K562 (cell line): ENCODE measurements around the gene RAB4B. TPM values are rescaled to one million over a fixed set of nuclear protein-coding genes. Genes with fewer than 3 reads are reported as not detected.

Source experiments
- polyA plus RNA-seq, 8 experiments: library from polyadenylated mRNA; depleted of rRNA in 4 of 8; stranded (reverse) in 5 of 8; unstranded in 3 of 8; fragments of >200 nt; fragmentation: Nextera tagmentation in 2 of 8; fragmentation: Illumina TruSeq in 1 of 8; extraction: Ambion mirVana in 2 of 8; extraction: Trizol in 1 of 8; gene quantifications; 2 replicates each; pipeline versions ENCODE4 v1.2.1 to v1.2.3, GENCODE V29; 2011 to 2014; ENCODE audit warnings: inconsistent platforms in 1 of 8, missing spikeins in 1 of 8
- total RNA-seq, 7 experiments: library from RNA; depleted of rRNA in 6 of 7; stranded (reverse); fragments of >200 nt in 6 of 7; fragmentation: Illumina TruSeq in 2 of 7; extraction: Trizol in 2 of 7; gene quantifications; 2 replicates each; pipeline versions ENCODE4 v1.2.1 to v1.2.3, GENCODE V29; 2011 to 2021; ENCODE audit warnings: low replicate concordance in 1 of 7

Gene RAB4B
- total and polyA plus RNA-seq, 9 of the 15 experiments (the other 6 are each of a cell fraction or from before 2014, with no cell fraction given): 0.28 to 20.4 (median 9.0) TPM

Other genes with a start within 250 kb of the RAB4B start
Only the 7 nearest of the 12 such genes appear.
- 18.3 and 20.0 TPM in 2 replicates for gene COQ8B, start 61.4 kb upstream of the RAB4B start, total RNA-seq (2014; rRNA removed)
- 5.2 and 5.5 TPM in 2 replicates for gene COQ8B, start 61.4 kb upstream of the RAB4B start, total RNA-seq (2014; rRNA removed; fragmentation: Illumina TruSeq; extraction: Trizol)
- 12.9 and 13.6 TPM in 2 replicates for gene COQ8B, start 61.4 kb upstream of the RAB4B start, total RNA-seq (2015; rRNA removed; fragmentation: Illumina TruSeq; extraction: Trizol)
- 24.0 and 27.2 TPM in 2 replicates for gene COQ8B, start 61.4 kb upstream of the RAB4B start, total RNA-seq (2021)
- gene COQ8B, start 61.4 kb upstream of the RAB4B start, polyA plus RNA-seq (2011; rRNA removed): 14.4 and 17.6 TPM in 2 replicates
- gene COQ8B, start 61.4 kb upstream of the RAB4B start, polyA plus RNA-seq (2014; fragmentation: Illumina TruSeq; extraction: Trizol): 7.2 and 15.7 TPM in 2 replicates
- gene COQ8B, start 61.4 kb upstream of the RAB4B start, polyA plus RNA-seq (2014; fragmentation: Nextera tagmentation; extraction: Ambion mirVana): under 1 TPM; 0.41 to 0.51 TPM
- 26.5 and 32.3 TPM in 2 replicates for gene COQ8B, start 61.4 kb upstream of the RAB4B start, polyA plus RNA-seq (2014; rRNA removed)
- gene ITPKC, start 61.1 kb upstream of the RAB4B start, total RNA-seq (2014; rRNA removed): 7.4 and 8.7 TPM in 2 replicates
- gene ITPKC, start 61.1 kb upstream of the RAB4B start, total RNA-seq (2014; rRNA removed; fragmentation: Illumina TruSeq; extraction: Trizol): 3.4 and 4.0 TPM in 2 replicates
- gene ITPKC, start 61.1 kb upstream of the RAB4B start, total RNA-seq (2015; rRNA removed; fragmentation: Illumina TruSeq; extraction: Trizol): 4.7 and 5.1 TPM in 2 replicates
- 9.0 and 9.3 TPM in 2 replicates for gene ITPKC, start 61.1 kb upstream of the RAB4B start, total RNA-seq (2021)
- 6.0 and 6.1 TPM in 2 replicates for gene ITPKC, start 61.1 kb upstream of the RAB4B start, polyA plus RNA-seq (2011; rRNA removed)
- 5.8 and 6.6 TPM in 2 replicates for gene ITPKC, start 61.1 kb upstream of the RAB4B start, polyA plus RNA-seq (2014; fragmentation: Illumina TruSeq; extraction: Trizol)
- under 1 TPM; 0.08 to 0.22 TPM for gene ITPKC, start 61.1 kb upstream of the RAB4B start, polyA plus RNA-seq (2014; fragmentation: Nextera tagmentation; extraction: Ambion mirVana)
- gene ITPKC, start 61.1 kb upstream of the RAB4B start, polyA plus RNA-seq (2014; rRNA removed): 6.4 and 8.9 TPM in 2 replicates
- gene ACTMAP, start 27.8 kb upstream of the RAB4B start, total RNA-seq (2014; rRNA removed): 2.3 and 3.3 TPM in 2 replicates
- 1.7 and 2.0 TPM in 2 replicates for gene ACTMAP, start 27.8 kb upstream of the RAB4B start, total RNA-seq (2014; rRNA removed; fragmentation: Illumina TruSeq; extraction: Trizol)
- 1.7 and 2.9 TPM in 2 replicates for gene ACTMAP, start 27.8 kb upstream of the RAB4B start, total RNA-seq (2015; rRNA removed; fragmentation: Illumina TruSeq; extraction: Trizol)
- gene ACTMAP, start 27.8 kb upstream of the RAB4B start, total RNA-seq (2021): 14.4 and 16.6 TPM in 2 replicates
- 4.9 and 12.9 TPM in 2 replicates for gene ACTMAP, start 27.8 kb upstream of the RAB4B start, polyA plus RNA-seq (2011; rRNA removed)
- gene ACTMAP, start 27.8 kb upstream of the RAB4B start, polyA plus RNA-seq (2014; fragmentation: Illumina TruSeq; extraction: Trizol): 12.8 and 13.1 TPM in 2 replicates
- 1 to 10 TPM; 4.8 to 5.1 TPM for gene ACTMAP, start 27.8 kb upstream of the RAB4B start, polyA plus RNA-seq (2014; fragmentation: Nextera tagmentation; extraction: Ambion mirVana)
- 7.5 and 8.5 TPM in 2 replicates for gene ACTMAP, start 27.8 kb upstream of the RAB4B start, polyA plus RNA-seq (2014; rRNA removed)
- 311 and 436 TPM in 2 replicates for gene SNRPA, start 27.0 kb upstream of the RAB4B start, total RNA-seq (2014; rRNA removed)
- 83.8 and 106 TPM in 2 replicates for gene SNRPA, start 27.0 kb upstream of the RAB4B start, total RNA-seq (2014; rRNA removed; fragmentation: Illumina TruSeq; extraction: Trizol)
- 130 and 150 TPM in 2 replicates for gene SNRPA, start 27.0 kb upstream of the RAB4B start, total RNA-seq (2015; rRNA removed; fragmentation: Illumina TruSeq; extraction: Trizol)
- 185 and 193 TPM in 2 replicates for gene SNRPA, start 27.0 kb upstream of the RAB4B start, total RNA-seq (2021)
- 230 and 371 TPM in 2 replicates for gene SNRPA, start 27.0 kb upstream of the RAB4B start, polyA plus RNA-seq (2011; rRNA removed)
- 205 and 262 TPM in 2 replicates for gene SNRPA, start 27.0 kb upstream of the RAB4B start, polyA plus RNA-seq (2014; fragmentation: Illumina TruSeq; extraction: Trizol)
- 10 to 100 TPM; 16.3 to 24.7 TPM for gene SNRPA, start 27.0 kb upstream of the RAB4B start, polyA plus RNA-seq (2014; fragmentation: Nextera tagmentation; extraction: Ambion mirVana)
- 210 and 224 TPM in 2 replicates for gene SNRPA, start 27.0 kb upstream of the RAB4B start, polyA plus RNA-seq (2014; rRNA removed)
- gene MIA, start 2.7 kb upstream of the RAB4B start, total RNA-seq (2014; rRNA removed): not detected in 2 replicates
- not detected in 2 replicates for gene MIA, start 2.7 kb upstream of the RAB4B start, total RNA-seq (2014; rRNA removed; fragmentation: Illumina TruSeq; extraction: Trizol)
- not detected in 2 replicates for gene MIA, start 2.7 kb upstream of the RAB4B start, total RNA-seq (2015; rRNA removed; fragmentation: Illumina TruSeq; extraction: Trizol)
- not detected in 2 replicates for gene MIA, start 2.7 kb upstream of the RAB4B start, total RNA-seq (2021)
- not detected in 2 replicates for gene MIA, start 2.7 kb upstream of the RAB4B start, polyA plus RNA-seq (2011; rRNA removed)
- gene MIA, start 2.7 kb upstream of the RAB4B start, polyA plus RNA-seq (2014; fragmentation: Illumina TruSeq; extraction: Trizol): not detected in 2 replicates
- gene MIA, start 2.7 kb upstream of the RAB4B start, polyA plus RNA-seq (2014; fragmentation: Nextera tagmentation; extraction: Ambion mirVana): not detected
- gene MIA, start 2.7 kb upstream of the RAB4B start, polyA plus RNA-seq (2014; rRNA removed): 0.21 and 1.1 TPM in 2 replicates
- 104 and 120 TPM in 2 replicates for gene EGLN2, start 20.9 kb downstream of the RAB4B start, total RNA-seq (2014; rRNA removed)
- 51.2 and 71.0 TPM in 2 replicates for gene EGLN2, start 20.9 kb downstream of the RAB4B start, total RNA-seq (2014; rRNA removed; fragmentation: Illumina TruSeq; extraction: Trizol)
- 92.0 and 92.9 TPM in 2 replicates for gene EGLN2, start 20.9 kb downstream of the RAB4B start, total RNA-seq (2015; rRNA removed; fragmentation: Illumina TruSeq; extraction: Trizol)
- 111 and 114 TPM in 2 replicates for gene EGLN2, start 20.9 kb downstream of the RAB4B start, total RNA-seq (2021)
- 41.1 and 52.0 TPM in 2 replicates for gene EGLN2, start 20.9 kb downstream of the RAB4B start, polyA plus RNA-seq (2011; rRNA removed)
- 65.7 and 78.9 TPM in 2 replicates for gene EGLN2, start 20.9 kb downstream of the RAB4B start, polyA plus RNA-seq (2014; fragmentation: Illumina TruSeq; extraction: Trizol)
- gene EGLN2, start 20.9 kb downstream of the RAB4B start, polyA plus RNA-seq (2014; fragmentation: Nextera tagmentation; extraction: Ambion mirVana): 10 to 100 TPM in 1 of 2 experiments, 1 to 10 TPM in 1; 9.6 to 19.1 TPM
- 81.3 and 92.5 TPM in 2 replicates for gene EGLN2, start 20.9 kb downstream of the RAB4B start, polyA plus RNA-seq (2014; rRNA removed)
- not detected in 2 replicates for gene CYP2A6, start 72.2 kb downstream of the RAB4B start, total RNA-seq (2014; rRNA removed)
- gene CYP2A6, start 72.2 kb downstream of the RAB4B start, total RNA-seq (2014; rRNA removed; fragmentation: Illumina TruSeq; extraction: Trizol): not detected in 2 replicates
- not detected in 2 replicates for gene CYP2A6, start 72.2 kb downstream of the RAB4B start, total RNA-seq (2015; rRNA removed; fragmentation: Illumina TruSeq; extraction: Trizol)
- 0.31 and 0.65 TPM in 2 replicates for gene CYP2A6, start 72.2 kb downstream of the RAB4B start, total RNA-seq (2021)
- gene CYP2A6, start 72.2 kb downstream of the RAB4B start, polyA plus RNA-seq (2011; rRNA removed): not detected in 2 replicates
- gene CYP2A6, start 72.2 kb downstream of the RAB4B start, polyA plus RNA-seq (2014; fragmentation: Illumina TruSeq; extraction: Trizol): not detected in 2 replicates
- not detected for gene CYP2A6, start 72.2 kb downstream of the RAB4B start, polyA plus RNA-seq (2014; fragmentation: Nextera tagmentation; extraction: Ambion mirVana)
- gene CYP2A6, start 72.2 kb downstream of the RAB4B start, polyA plus RNA-seq (2014; rRNA removed): not detected in 2 replicates